ENCODE results near the gene CFAP298.

The CFAP298 gene

DNA sequence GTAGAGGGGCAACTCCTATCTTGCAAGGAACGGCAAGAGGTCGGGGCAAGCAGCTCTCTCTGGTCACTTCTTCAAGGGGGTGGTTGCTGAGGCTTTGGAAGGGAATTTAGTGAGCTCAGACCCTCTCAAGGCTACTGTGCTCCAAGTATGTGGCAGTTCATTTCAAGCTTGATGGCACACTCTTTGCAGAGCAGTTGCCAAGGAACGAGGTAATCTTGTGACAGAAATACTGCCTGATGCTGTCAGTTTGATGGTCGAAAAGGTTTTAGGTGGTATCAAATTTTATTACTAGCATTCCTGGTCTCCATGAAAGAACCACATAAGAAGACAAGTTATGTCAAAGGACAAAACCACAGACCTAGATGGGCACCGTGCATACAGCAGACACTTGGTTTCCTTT, 13.1 kb downstream of the CFAP298 start:
- no peak for DNase-seq (ENCODE audit: low spot score)

GRCh38 chr21:32597205-32597604, 15.0 kb downstream of the CFAP298 start:
- peak; percentile 48 for DNase-seq (ENCODE audit: low spot score)

GRCh38 chr21:32595431-32595830, 16.7 kb downstream of the CFAP298 start:
- DNase-seq (ENCODE audit: low spot score): no peak

GRCh38 chr21:32593690-32594089, 18.5 kb downstream of the CFAP298 start:
- DNase-seq (ENCODE audit: low spot score): no peak

- DNase-seq (ENCODE audit: low spot score): no peak
Measured at GRCh38 chr21:32592929-32593502, 19.2 kb downstream of the CFAP298 start.

DNA sequence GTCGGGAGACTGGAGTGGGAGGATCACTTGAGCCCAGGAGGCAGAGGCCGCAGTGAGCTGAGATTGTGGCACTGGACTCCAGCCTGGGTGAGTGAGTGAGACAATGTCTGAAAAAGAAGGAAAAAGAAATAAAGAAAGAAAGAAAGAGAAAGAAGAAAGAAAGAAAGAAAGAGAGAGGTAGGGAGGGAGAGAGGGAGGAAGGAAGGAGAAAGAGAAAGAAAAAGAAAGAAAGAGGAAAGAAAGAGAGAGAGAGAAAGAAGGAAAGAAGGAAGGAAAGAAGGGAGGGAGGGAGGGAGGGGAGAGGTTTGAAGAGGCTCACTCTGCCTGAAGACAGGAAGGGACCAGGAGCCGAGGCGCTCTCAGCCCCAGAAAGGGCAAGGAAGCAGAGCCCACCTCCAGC, 22.0 kb downstream of the CFAP298 start:
- no peak for DNase-seq (ENCODE audit: low spot score)

DNA sequence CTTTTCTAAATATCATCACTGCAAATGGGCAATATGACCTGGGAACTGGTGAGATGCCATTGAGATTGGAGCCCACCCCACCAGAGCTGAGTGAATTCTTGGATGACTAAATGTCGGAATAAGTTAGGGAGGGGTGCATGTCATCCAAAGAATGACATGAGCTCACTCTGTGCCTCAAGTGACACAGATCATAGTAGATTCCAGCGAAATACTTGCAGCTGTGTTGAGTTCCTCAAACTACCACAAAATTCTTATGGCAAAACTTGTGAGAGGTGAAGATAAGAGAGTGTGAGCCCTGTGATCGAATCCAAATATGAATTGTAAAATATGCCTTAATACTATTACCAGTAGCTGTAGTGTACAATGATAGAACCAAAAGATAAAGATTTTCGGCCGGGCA, 24.5 kb downstream of the CFAP298 start:
- DNase-seq (ENCODE audit: low spot score): no peak

GRCh38 chr21:32587120-32587519, 25.1 kb downstream of the CFAP298 start:
- no peak for DNase-seq (ENCODE audit: low spot score)

DNA sequence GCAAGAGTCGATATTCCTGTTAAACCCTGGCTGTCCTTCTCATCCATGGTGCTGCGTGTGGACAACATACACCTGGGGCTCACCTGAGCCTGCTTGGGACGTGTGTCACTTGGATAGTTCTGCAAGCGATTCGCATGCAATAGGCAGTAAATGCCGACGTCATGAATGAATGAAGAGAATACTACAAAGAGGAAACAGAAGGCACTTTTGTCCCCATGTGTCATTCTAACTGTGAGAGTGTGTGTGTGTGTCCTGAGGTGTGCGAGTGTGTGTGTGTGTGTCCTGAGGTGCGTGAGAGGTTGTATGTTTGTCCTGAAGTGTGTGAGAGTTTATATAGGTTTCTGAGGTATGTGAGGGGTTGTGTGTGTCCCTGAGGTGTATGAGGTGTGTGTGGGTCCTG, 26.2 kb downstream of the CFAP298 start:
- DNase-seq (ENCODE audit: low spot score): no peak

- no peak for DNase-seq (ENCODE audit: low spot score)
Measured at GRCh38 chr21:32585042-32585710, 27.0 kb downstream of the CFAP298 start, which contains the start of gene TCP10L. TSS of gene TCP10L (minus strand) at chr21:32585523. CDS start at chr21:32584304, 1,219 bp downstream.

- DNase-seq (ENCODE audit: low spot score): no peak
Measured at GRCh38 chr21:32584472-32584871, 27.7 kb downstream of the CFAP298 start.

- no peak for DNase-seq (ENCODE audit: low spot score)
Measured at GRCh38 chr21:32581732-32582131, 30.4 kb downstream of the CFAP298 start.

DNA sequence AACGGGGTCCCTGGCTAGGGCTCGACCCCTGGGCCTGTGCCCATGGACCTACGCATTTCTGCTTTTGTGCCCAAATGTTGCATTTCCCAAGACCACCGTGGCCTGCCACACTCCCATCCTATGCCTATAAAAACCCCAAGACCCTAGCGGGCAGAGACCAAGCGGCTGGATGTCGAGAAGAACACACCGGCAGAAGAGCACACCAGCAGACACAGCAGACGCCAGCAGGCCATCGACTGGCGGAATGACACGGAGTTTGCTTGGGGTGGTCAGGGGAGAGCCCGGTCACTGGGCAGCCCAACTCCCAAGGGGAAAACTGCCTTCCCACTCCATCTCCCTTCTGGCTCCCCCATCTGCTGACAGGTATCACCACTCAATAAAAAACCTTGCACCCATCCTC, 31.2 kb downstream of the CFAP298 start:
- DNase-seq (ENCODE audit: low spot score): no peak

DNA sequence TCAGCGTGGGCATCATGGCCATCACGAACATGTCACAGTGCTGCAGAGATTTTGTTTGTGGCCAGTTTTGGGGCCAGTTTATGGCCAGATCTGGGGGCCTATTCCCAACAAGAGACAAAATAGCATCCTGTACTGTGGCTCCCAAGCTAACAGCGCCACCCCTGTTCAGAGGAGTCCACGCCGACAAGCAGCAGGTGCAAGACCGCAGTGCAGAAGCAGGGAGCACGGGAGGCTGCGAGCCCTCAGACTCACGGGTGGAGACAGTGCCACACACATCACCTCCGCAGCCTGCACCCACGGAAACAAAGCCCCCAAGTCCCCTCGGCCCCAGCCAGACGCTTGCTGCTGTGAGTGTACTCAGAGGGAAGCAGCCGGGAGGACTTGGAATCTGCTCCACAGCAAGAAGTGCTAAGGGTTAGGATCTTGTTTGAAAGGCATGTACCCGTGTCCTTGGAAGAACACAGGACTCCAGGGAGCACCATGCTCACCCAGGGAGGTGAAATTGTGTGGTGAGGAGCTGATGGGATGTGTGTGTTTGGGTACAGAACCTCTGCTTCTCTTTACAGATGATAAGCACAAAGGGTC, 34.0 kb downstream of the CFAP298 start:
- no peak for DNase-seq (ENCODE audit: low spot score)

DNA sequence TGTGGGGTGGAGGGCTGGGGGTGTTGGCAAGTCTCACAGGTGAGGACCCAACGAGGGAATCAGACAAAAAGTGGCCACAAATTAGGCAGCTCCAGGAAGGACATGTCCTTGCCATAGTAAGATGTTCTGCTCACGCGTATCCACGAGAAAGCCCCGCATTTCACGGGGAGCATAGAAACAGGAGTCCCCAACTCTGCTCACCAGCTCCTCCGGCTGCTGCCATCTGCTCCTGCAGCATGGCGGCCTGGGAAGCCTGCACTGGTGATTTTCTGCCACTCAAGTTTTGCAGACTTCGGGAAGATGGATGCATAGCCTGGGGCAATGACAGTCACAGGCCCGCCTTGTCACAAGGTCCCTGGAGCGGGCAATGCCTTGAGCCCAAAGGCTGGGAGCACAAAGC, 36.2 kb downstream of the CFAP298 start:
- DNase-seq (ENCODE audit: low spot score): no peak

DNA sequence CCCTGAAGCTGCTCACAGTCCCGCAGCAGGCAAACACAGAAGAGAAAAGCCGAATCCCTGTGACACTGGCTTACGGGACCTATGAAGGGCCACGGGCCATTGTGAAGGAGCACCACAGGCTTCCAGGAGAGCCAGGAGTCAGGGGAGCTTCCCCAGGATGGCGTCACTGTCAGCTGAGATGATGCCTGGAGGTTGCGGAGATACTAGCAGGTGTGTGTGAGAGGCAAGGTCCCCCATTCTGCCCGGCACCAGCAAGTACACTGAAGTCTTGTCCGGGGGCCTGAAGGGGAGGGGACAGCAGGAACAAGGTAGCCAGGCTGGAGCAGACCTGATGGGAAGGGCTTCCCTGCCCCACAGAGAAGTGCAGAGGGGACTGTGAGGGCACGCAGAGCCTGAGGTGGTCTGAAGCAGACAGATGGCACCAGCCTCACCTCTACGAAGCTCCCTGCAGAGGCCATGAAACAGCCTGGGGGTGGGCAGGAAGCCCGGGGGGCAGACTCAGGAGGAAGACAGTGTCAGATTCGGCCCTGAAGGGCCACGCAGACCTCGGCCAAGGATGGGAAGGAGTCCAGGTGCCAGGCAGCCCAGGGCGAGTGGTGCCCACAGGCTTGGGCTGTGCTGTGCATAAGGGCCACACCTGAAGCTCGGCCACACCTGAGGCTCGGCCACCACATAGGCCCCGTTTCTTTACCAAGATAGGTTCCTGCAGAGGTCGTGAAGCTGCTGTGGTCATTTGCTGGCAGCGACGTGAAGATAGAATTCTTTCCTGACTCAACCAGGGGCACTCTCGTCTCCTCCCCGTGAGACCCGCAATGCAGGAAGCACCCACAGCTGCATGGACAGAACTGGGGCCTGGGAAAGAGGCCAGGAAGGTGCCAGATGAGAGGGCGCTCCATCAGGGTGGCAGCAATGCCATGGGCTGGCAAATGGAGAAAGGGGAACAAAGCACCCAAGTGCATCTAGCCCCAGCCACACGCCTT, 36.9 kb downstream of the CFAP298 start:
- no peak for DNase-seq (ENCODE audit: low spot score)

- DNase-seq (ENCODE audit: low spot score): no peak
Measured at GRCh38 chr21:32572574-32573420, 39.4 kb downstream of the CFAP298 start.

DNA sequence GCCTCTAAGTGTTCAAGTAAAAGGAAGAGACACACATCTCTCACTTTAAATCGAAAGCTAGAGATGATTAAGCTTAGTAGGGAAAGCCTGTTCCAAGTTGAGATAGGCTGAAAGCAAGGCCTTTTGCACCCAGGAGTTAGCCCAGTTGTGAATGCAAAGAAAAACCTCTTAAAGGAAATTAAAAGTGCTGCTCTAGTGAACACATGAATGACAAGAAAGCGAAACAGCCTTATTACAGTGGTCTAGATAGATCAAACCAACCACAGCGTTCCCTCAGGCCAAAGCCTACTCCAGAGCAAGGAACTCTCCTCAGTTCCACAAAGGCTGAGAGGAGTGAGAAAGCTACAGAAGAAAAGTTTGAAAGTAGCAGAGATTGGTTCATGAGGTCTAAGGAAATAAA, 41.7 kb downstream of the CFAP298 start:
- DNase-seq (ENCODE audit: low spot score): no peak

DNA sequence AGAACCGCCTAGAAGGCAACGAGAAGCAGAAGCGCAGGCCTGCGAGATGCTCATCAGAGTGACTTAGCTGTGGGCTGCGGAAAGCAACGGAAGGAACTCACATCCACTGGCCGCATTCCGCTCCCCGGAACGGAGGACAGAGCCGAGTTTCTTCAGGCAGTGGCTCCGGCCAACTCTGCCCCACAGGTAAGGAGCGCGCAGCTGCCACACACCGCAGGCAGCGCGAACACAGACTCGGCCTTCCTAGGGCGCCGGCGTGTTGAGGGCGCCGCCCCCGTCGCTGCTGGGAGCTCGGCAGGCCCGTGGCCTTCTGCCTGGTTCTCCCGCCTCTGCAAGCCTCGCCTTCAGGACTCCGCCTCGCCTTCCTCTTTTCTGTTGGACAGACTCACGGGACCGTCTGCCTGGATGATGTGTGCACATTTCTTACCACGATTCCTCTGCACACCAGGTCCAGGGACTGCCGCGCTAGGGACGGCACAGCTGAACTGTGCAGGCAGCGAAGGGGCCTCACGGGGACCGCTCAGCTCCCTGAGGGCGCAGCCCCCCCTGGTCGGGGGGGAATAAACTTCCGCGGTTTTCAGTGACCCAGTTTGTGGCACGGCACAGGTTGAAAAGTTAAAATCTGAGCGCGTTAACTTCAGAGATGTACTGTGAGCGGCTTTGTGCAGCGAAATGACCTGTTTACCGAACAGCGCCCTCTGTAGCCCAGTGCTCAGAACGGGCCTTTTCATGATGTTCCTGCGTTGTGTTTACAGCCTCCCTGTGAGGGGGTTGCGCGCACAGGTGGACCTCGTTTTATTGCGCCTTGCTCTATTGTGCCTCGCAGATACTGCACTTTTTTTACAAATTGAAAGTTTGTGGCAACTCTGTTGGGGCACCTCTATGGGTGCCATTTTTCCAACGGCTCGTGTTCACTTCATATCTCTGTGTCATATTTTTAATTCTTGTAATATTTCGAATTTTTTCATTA, 42.6 kb downstream of the CFAP298 start:
- peak; percentile 84 for DNase-seq (ENCODE audit: low spot score)

GRCh38 chr21:32567626-32568025, 44.6 kb downstream of the CFAP298 start:
- no peak for DNase-seq (ENCODE audit: low spot score)
